H1 (cell line): ENCODE results near the gene MRC2. TPM values are rescaled to one million over a fixed set of nuclear protein-coding genes. Genes with fewer than 3 reads are reported as not detected.

ENCODE experiments used
- CTCF ChIA-PET: fragments of 300-600 bp; sonication (Branson Sonifier 250); formaldehyde crosslinking; loops from one replicate; lab custom pipeline; 2021; ENCODE audit not compliant: partially characterized antibody; lab: Charles Lee
- POLR2A ChIA-PET: fragments of 300-600 bp; sonication (Branson Sonifier 250); formaldehyde crosslinking; loops from one replicate; lab custom pipeline; 2021; ENCODE audit warnings: inconsistent platforms; ENCODE audit not compliant: partially characterized antibody; lab: Charles Lee
- DNase-seq, 2 experiments: peaks; one replicate each; pipeline versions ENCODE4 v3.0.0 to v3.0.0-alpha.2; 2010 to 2022; ENCODE audit warnings: low spot score in 2 of 2, low read depth in 1 of 2, mixed read lengths in 1 of 2
- FAIRE-seq: peaks from 2 replicates; lab custom pipeline; 2011; peaks lifted over from hg19 to GRCh38; lab: Jason Lieb, UNC
- H2AFZ ChIP-seq: 2 replicates; pipeline ENCODE4 v1.8.1; 2012; ENCODE audit warnings: low read length, inconsistent platforms
- H2AK5ac ChIP-seq: 2 replicates; pipeline ENCODE4 v1.6.1; 2013; ENCODE audit warnings: low read depth, low read length
- H2BK120ac ChIP-seq: replicated peaks from 2 replicates; pipeline ENCODE3; 2013; ENCODE audit warnings: low read depth, low read length, inconsistent platforms
- H2BK12ac ChIP-seq: 2 replicates; pipeline ENCODE4 v1.6.1; 2013; ENCODE audit warnings: low read depth, low read length
- H2BK15ac ChIP-seq: 2 replicates; pipeline ENCODE4 v1.6.1; 2013; ENCODE audit warnings: low read length
- H2BK20ac ChIP-seq: 2 replicates; pipeline ENCODE4 v1.6.1; 2013; ENCODE audit warnings: low read length
- H2BK5ac ChIP-seq: 2 replicates; pipeline ENCODE4 v1.6.1; 2013; ENCODE audit warnings: low read depth, low read length
- H3K14ac ChIP-seq: 2 replicates; pipeline ENCODE4 v1.6.1; 2013; ENCODE audit warnings: inconsistent platforms; ENCODE audit not compliant: insufficient read length
- H3K18ac ChIP-seq: 2 replicates; pipeline ENCODE4 v1.6.1; 2013; ENCODE audit warnings: low read length; ENCODE audit errors: extremely low read depth
- H3K23ac ChIP-seq: 2 replicates; pipeline ENCODE4 v1.6.1; 2013; ENCODE audit warnings: inconsistent platforms; ENCODE audit not compliant: insufficient read length
- H3K23me2 ChIP-seq: 2 replicates; pipeline ENCODE4 v1.6.1; 2013; ENCODE audit warnings: low read depth, low read length
- H3K27ac ChIP-seq: 2 replicates; pipeline ENCODE4 v1.6.1; 2011; ENCODE audit warnings: low read depth, low read length, inconsistent platforms
- H3K27me3 ChIP-seq, 4 experiments: replicated peaks in 1 of 4; 1 replicate in 1 of 4; 2 replicates in 3 of 4; pipeline versions ENCODE4 v1.6.1 to v1.8.1; 2011 to 2013; ENCODE audit warnings: low read length in 3 of 4, mild to moderate bottlenecking in 3 of 4, inconsistent platforms in 2 of 4, mixed read lengths in 2 of 4, moderate library complexity in 1 of 4; ENCODE audit not compliant: control insufficient read depth in 3 of 4, insufficient read depth in 3 of 4; ENCODE audit errors: extremely low read depth in 1 of 4
- H3K36me3 ChIP-seq, 4 experiments: 2 replicates each; pipeline versions ENCODE4 v1.6.1 to v1.8.1; 2011 to 2013; ENCODE audit warnings: mild to moderate bottlenecking in 4 of 4, low read length in 3 of 4, moderate library complexity in 2 of 4, control low read depth in 1 of 4, inconsistent platforms in 1 of 4; ENCODE audit not compliant: insufficient read depth in 4 of 4, control insufficient read depth in 2 of 4
- H3K4ac ChIP-seq: replicated peaks from 2 replicates; pipeline ENCODE3; 2013; ENCODE audit warnings: low read length, low read depth, mixed read lengths, inconsistent platforms; ENCODE audit not compliant: insufficient read length
- H3K4me1 ChIP-seq, 4 experiments: replicated peaks in 1 of 4; 1 replicate in 1 of 4; 2 replicates in 3 of 4; pipeline versions ENCODE4 v1.6.1 to v1.8.1; 2011 to 2013; ENCODE audit warnings: low read length in 3 of 4, inconsistent platforms in 2 of 4, mixed read lengths in 1 of 4; ENCODE audit not compliant: insufficient read depth in 4 of 4, control insufficient read depth in 3 of 4
- H3K4me2 ChIP-seq, 2 experiments: 2 replicates each; pipeline versions ENCODE4 v1.6.1 to v1.8.1; 2011 to 2013; ENCODE audit warnings: low read depth in 2 of 2, low read length in 2 of 2, control low read depth in 1 of 2, inconsistent platforms in 1 of 2, mild to moderate bottlenecking in 1 of 2; ENCODE audit not compliant: insufficient read depth in 1 of 2
- H3K4me3 ChIP-seq, 4 experiments: fragments of 200-600, 300-600 bp in 1 of 4; sonication (generic), shearing (Covaris generic), sonication (Bioruptor Twin) in 1 of 4; 2 replicates each; pipeline versions ENCODE4 v1.5.1 to v1.8.1; 2011 to 2016; ENCODE audit warnings: low read length in 4 of 4, low read depth in 3 of 4, control low read depth in 2 of 4, inconsistent platforms in 2 of 4, mild to moderate bottlenecking in 2 of 4, mixed read lengths in 1 of 4, moderate library complexity in 1 of 4; ENCODE audit not compliant: insufficient read depth in 2 of 4; ENCODE audit errors: extremely low read depth in 1 of 4
- H3K56ac ChIP-seq: replicated peaks from 2 replicates; pipeline ENCODE3; 2013; ENCODE audit warnings: low read depth, mild to moderate bottlenecking, mixed read lengths, low read length, inconsistent platforms; ENCODE audit not compliant: insufficient read length
- H3K79me1 ChIP-seq: 2 replicates; pipeline ENCODE4 v1.6.1; 2013; ENCODE audit warnings: low read depth, low read length, control low read depth
- H3K79me2 ChIP-seq, 2 experiments: 2 replicates each; pipeline versions ENCODE4 v1.6.1 to v1.8.1; 2012 to 2013; ENCODE audit warnings: low read length in 2 of 2, mild to moderate bottlenecking in 2 of 2, inconsistent platforms in 1 of 2; ENCODE audit not compliant: insufficient read depth in 2 of 2, control insufficient read depth in 1 of 2
- H3K9ac ChIP-seq, 4 experiments: replicated peaks in 1 of 4; 1 replicate in 1 of 4; 2 replicates in 3 of 4; pipeline versions ENCODE4 v1.6.1 to v1.8.1; 2011 to 2013; ENCODE audit warnings: low read depth in 3 of 4, low read length in 3 of 4, control low read depth in 2 of 4, mild to moderate bottlenecking in 2 of 4, moderate library complexity in 2 of 4, inconsistent platforms in 1 of 4; ENCODE audit errors: extremely low read depth in 1 of 4
- H3K9me3 ChIP-seq, 2 experiments: 2 replicates each; pipeline versions ENCODE4 v1.6.1 to v1.8.1; 2012 to 2013; ENCODE audit warnings: mild to moderate bottlenecking in 2 of 2, moderate library complexity in 2 of 2, control low read depth in 1 of 2, inconsistent platforms in 1 of 2, low read depth in 1 of 2, low read length in 1 of 2, mixed read lengths in 1 of 2; ENCODE audit not compliant: insufficient read depth in 2 of 2
- H4K20me1 ChIP-seq, 2 experiments: replicated peaks in 1 of 2; 2 replicates each; pipeline versions ENCODE3 to v1.8.1; 2011 to 2013; ENCODE audit warnings: inconsistent platforms in 2 of 2, low read length in 2 of 2, mild to moderate bottlenecking in 1 of 2; ENCODE audit not compliant: insufficient read depth in 2 of 2, control insufficient read depth in 1 of 2
- H4K5ac ChIP-seq: 2 replicates; pipeline ENCODE4 v1.6.1; 2013; ENCODE audit warnings: low read length, low read depth, mixed read lengths, inconsistent platforms; ENCODE audit not compliant: insufficient read length
- H4K8ac ChIP-seq: 2 replicates; pipeline ENCODE4 v1.8.0; 2013; ENCODE audit warnings: mild to moderate bottlenecking, moderate library complexity, low read length, inconsistent platforms; ENCODE audit not compliant: insufficient read depth; ENCODE audit errors: extremely low read depth
- H4K91ac ChIP-seq: replicated peaks from 2 replicates; pipeline ENCODE3; 2013; ENCODE audit warnings: low read length, mixed read lengths, inconsistent platforms; ENCODE audit not compliant: insufficient read length
- GTF2F1 ChIP-seq: IDR thresholded peaks from 2 replicates; pipeline ENCODE4 v1.6.1; 2012; ENCODE audit warnings: low read depth, low read length, improper control_type of control experiment, borderline replicate concordance
- POU5F1 ChIP-seq: IDR thresholded peaks from 2 replicates; pipeline ENCODE4 v1.6.1; 2011; ENCODE audit warnings: low read depth, mild to moderate bottlenecking, low read length, moderate library complexity
- WGBS, 2 experiments: shearing (Covaris generic) in 1 of 2; methylation state at CpG; one replicate each; pipeline versions ENCODE4 v1.1.6 to v1.1.7; 2013 to 2015; ENCODE audit warnings: low lambda C conversion rate in 2 of 2, mixed read lengths in 2 of 2, inconsistent platforms in 1 of 2, low coverage in 1 of 2, missing lambda C conversion rate in 1 of 2; ENCODE audit not compliant: insufficient replicate concordance in 2 of 2, insufficient coverage in 1 of 2, insufficient read length in 1 of 2; ENCODE audit errors: extremely low coverage in 1 of 2, missing lambda C conversion rate in 1 of 2; 5-methylcytosine and 5-hydroxymethylcytosine counted together
- polyA plus RNA-seq, 7 experiments: library from polyadenylated mRNA; depleted of rRNA in 3 of 7; stranded (reverse) in 5 of 7; unstranded in 2 of 7; fragments of >200 nt in 5 of 7; fragments of 200-250 nt in 2 of 7; gene quantifications; 1 replicate in 5 of 7; 2 replicates in 1 of 7; 4 replicates in 1 of 7; pipeline versions ENCODE4 v1.2.1 to v1.2.3, GENCODE V29; 2011 to 2013; ENCODE audit warnings: missing spikeins in 2 of 7, mixed read lengths in 2 of 7
- total RNA-seq: library from RNA; stranded (reverse); fragmentation: NEBNext Ultra II Directional; extraction: Animal tissue kit (Norgen Biotek cat#: 25700); gene quantifications from 2 replicates; pipeline ENCODE4 v1.2.1, GENCODE V29; 2021

Gene MRC2
- total and polyA plus RNA-seq, 2 of the 8 experiments (the other 6 are each of a cell fraction or from before 2014, with no cell fraction given): 7.0 to 24.2 TPM

DNA sequence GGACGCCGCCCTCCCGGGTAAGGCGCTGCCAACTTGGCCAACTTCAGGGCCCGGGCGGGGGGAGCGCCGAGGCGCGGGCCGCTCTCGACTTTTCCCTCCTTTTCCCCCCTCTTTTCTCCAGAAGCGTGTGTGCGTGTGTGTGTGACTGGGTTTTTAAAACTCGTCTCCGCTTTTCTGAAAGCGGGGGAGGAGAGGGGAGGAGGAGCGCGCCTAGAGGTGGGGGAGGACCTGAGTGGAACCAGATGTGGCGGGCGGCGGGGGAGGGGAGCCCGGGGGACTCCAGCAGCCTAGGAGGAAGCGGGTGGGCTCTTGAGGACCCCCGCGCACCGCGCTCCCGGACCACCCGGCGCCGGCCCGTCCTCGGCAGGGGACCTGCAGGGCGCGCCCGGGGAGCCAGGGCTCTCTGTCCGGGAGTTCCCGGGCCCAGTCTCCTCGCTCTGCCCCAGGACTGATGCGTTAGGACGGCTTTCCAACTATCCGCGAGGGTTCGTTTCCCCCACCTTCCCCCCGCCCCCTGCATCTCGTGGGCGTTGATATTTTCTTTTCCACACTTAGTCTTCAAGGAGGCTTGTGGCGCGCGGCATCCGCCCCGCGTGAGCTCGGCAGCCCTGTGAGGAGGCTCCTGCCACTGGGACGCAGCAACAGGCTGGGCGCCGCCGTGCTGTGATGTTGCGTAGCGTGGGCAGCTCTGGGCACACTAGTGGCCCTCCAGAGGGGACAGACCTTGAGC lies 599 bp downstream of the MRC2 start:
- Histone ChIP-seq H3K4me3 (peak overlapping the region; percentile 53 to 88 (median 78)), H3K4ac (no peak overlapping the region), H2BK15ac (no peak overlapping the region), H3K23ac (no peak overlapping the region), H4K91ac (no peak overlapping the region), H3K27me3 (peaks cover 0 to 2% (median 0%) of the 10 kb centered on the region in 4 experiments; a peak in 2 of 7 replicates), H3K4me2 (peak overlapping the region; percentile 94 to 96), H3K9me3 (no peaks in the 10 kb centered on the region), H2AK5ac (no peak overlapping the region), H3K27ac (no peak overlapping the region), H3K23me2 (peaks cover 12% of the 10 kb centered on the region; the same call in 1 of the 2 replicates), H4K8ac (peak overlapping the region; percentile 62), H2BK20ac (no peak overlapping the region), H3K36me3 (no peaks in the 10 kb centered on the region), H3K9ac (peak overlapping the region; percentile 24 to 86 (median 40); a peak in 6 of 7 replicates), H3K4me1 (peaks cover 5 to 29% (median 24%) of the 10 kb centered on the region in 4 experiments), H4K5ac (no peak overlapping the region), H3K56ac (no peak overlapping the region), H2BK12ac (0 out of 2 replicates have a peak overlapping the region, but pooled peaks have one; percentile 27), H2BK120ac (peak overlapping the region; percentile 15), H3K79me2 (peaks cover 0 to 21% of the 10 kb centered on the region in 2 experiments; a peak in 1 of 4 replicates), H3K18ac (peak overlapping the region; percentile 96), H3K14ac (no peak overlapping the region), H3K79me1 (peaks cover 7% of the 10 kb centered on the region), H2AFZ (no peak overlapping the region), H4K20me1 (no peaks in the 10 kb centered on the region), H2BK5ac (peak overlapping the region; percentile 85; the same call in 1 of the 2 replicates)
- ChIA-PET POLR2A (interaction anchor here (1.5 kb wide), 2 partner anchors 10 to 11 kb away, joined by 5 to 6 read pairs; no protein-coding TSS in a partner anchor), CTCF (interaction anchor here (0.6 to 0.8 kb wide), 2 partner anchors 44 to 65 kb away, joined by 3 read pairs; no protein-coding TSS in a partner anchor)
- no peak for DNase-seq
- WGBS, 2 experiments: 2% methylated on average over 27 of the region's 61 CpGs; no CpG with 5 or more reads in 1 of the 2 experiments
- FAIRE-seq: no peak
- no peak for TF ChIP-seq GTF2F1
- no peak for TF ChIP-seq POU5F1
